SK-N-SH (cell line): ENCODE data around the gene RAMP1.

Experiments used
- CTCF ChIP-seq: fragments of 200-600 bp; sonication (generic); IDR thresholded peaks from 2 replicates; pipeline ENCODE4 v1.6.1; 2017; ENCODE audit warnings: antibody characterized with exemption, mild to moderate bottlenecking, moderate library complexity
- EP300 ChIP-seq, 2 experiments: IDR thresholded peaks; 2 replicates each; pipeline versions ENCODE4 v1.4.0 to v1.6.1; 2012; ENCODE audit warnings: borderline replicate concordance in 1 of 2, low read depth in 1 of 2, low read length in 1 of 2
- NRF1 ChIP-seq: IDR thresholded peaks from 2 replicates; pipeline ENCODE4 v1.6.1; 2012; ENCODE audit warnings: low read depth, mild to moderate bottlenecking, low read length
- RAD21 ChIP-seq: IDR thresholded peaks from 2 replicates; pipeline ENCODE4 v1.6.1; 2012; ENCODE audit warnings: mild to moderate bottlenecking, low read length
- RXRA ChIP-seq: IDR thresholded peaks from 2 replicates; pipeline ENCODE4 v1.4.0; 2012; ENCODE audit warnings: low read depth, mild to moderate bottlenecking, borderline replicate concordance
- YY1 ChIP-seq: IDR thresholded peaks from 2 replicates; pipeline ENCODE4 v1.4.0; 2012; ENCODE audit warnings: low read depth, mild to moderate bottlenecking
- TF ChIP-seq, protein P1 (sequence below): IDR thresholded peaks from 2 replicates; pipeline ENCODE4 v1.4.0; 2012; ENCODE audit warnings: low read depth, borderline replicate concordance

DNA sequence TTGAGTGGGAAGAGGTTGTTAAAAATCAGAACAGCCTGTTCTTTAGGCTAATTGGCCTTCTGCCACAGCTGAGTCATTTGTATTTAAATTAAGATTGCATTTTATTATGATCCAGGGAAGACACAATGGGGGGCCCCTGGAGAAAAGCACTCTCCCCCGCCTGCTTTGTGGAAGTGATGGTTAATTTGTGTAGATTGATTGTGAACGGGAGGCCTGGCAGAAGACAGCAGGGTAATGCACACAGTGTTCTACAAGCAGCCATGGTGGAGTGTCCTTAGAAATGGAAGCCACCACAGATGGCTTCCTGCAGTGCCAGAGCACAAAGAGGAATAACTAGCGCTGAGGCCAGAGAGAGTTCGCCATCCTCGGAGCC, 19.6 kb downstream of the RAMP1 start:
- TF ChIP-seq YY1 (no peak), NRF1 (no peak), EP300 (IDR thresholded peaks at IDR 0.05; ENCODE audit: borderline replicate concordance in 1 of 2, low read depth in 1 of 2, low read length in 1 of 2) (no peak), CTCF (no peak), RAD21 (no peak), RXRA (no peak)
- TF ChIP-seq, protein P1, sequence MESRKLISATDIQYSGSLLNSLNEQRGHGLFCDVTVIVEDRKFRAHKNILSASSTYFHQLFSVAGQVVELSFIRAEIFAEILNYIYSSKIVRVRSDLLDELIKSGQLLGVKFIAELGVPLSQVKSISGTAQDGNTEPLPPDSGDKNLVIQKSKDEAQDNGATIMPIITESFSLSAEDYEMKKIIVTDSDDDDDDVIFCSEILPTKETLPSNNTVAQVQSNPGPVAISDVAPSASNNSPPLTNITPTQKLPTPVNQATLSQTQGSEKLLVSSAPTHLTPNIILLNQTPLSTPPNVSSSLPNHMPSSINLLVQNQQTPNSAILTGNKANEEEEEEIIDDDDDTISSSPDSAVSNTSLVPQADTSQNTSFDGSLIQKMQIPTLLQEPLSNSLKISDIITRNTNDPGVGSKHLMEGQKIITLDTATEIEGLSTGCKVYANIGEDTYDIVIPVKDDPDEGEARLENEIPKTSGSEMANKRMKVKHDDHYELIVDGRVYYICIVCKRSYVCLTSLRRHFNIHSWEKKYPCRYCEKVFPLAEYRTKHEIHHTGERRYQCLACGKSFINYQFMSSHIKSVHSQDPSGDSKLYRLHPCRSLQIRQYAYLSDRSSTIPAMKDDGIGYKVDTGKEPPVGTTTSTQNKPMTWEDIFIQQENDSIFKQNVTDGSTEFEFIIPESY: no peak
